H1 (cell line): ENCODE data around the gene ZNF521.

Experiments
- CEBPB ChIP-seq: IDR thresholded peaks from 2 replicates; pipeline ENCODE4 v1.6.1; 2012; ENCODE audit warnings: low read depth, low read length
- CTCF ChIP-seq, 3 experiments: IDR thresholded peaks; 1 replicate in 2 of 3; 2 replicates in 1 of 3; pipeline versions ENCODE4 v1.5.1 to v1.6.1; 2011; ENCODE audit warnings: low read length in 3 of 3, mild to moderate bottlenecking in 3 of 3, inconsistent platforms in 2 of 3, low read depth in 1 of 3, moderate library complexity in 1 of 3; ENCODE audit not compliant: insufficient read depth in 1 of 3; ENCODE audit errors: control extremely low read depth in 1 of 3
- POLR2A ChIP-seq, 2 experiments: IDR thresholded peaks; 1 replicate in 1 of 2; 2 replicates in 1 of 2; pipeline ENCODE4 v1.6.1; 2011; ENCODE audit warnings: low read depth in 2 of 2, low read length in 2 of 2, mild to moderate bottlenecking in 2 of 2; ENCODE audit errors: control extremely low read depth in 1 of 2

GRCh38 chr18:25307192-25307591 lies 44.8 kb downstream of the ZNF521 start:
- TF ChIP-seq CEBPB = no peak
- TF ChIP-seq CTCF (IDR thresholded peaks at IDR 0.05; ENCODE audit: control extremely low read depth in 1 of 3, insufficient read depth in 1 of 3, low read depth in 1 of 3, low read length in 3 of 3) = no peak
- TF ChIP-seq POLR2A (IDR thresholded peaks at IDR 0.05; ENCODE audit: control extremely low read depth in 1 of 2, low read depth in 2 of 2, low read length in 2 of 2) = no peak
